Fibroblast of the conjunctiva (primary cell): ENCODE measurements around the gene SPATC1L.

Source experiments
- DNase-seq: peaks from one replicate; pipeline ENCODE4 v3.0.0-alpha.2; 2010; ENCODE audit warnings: low read depth

Gene SPATC1L

DNA sequence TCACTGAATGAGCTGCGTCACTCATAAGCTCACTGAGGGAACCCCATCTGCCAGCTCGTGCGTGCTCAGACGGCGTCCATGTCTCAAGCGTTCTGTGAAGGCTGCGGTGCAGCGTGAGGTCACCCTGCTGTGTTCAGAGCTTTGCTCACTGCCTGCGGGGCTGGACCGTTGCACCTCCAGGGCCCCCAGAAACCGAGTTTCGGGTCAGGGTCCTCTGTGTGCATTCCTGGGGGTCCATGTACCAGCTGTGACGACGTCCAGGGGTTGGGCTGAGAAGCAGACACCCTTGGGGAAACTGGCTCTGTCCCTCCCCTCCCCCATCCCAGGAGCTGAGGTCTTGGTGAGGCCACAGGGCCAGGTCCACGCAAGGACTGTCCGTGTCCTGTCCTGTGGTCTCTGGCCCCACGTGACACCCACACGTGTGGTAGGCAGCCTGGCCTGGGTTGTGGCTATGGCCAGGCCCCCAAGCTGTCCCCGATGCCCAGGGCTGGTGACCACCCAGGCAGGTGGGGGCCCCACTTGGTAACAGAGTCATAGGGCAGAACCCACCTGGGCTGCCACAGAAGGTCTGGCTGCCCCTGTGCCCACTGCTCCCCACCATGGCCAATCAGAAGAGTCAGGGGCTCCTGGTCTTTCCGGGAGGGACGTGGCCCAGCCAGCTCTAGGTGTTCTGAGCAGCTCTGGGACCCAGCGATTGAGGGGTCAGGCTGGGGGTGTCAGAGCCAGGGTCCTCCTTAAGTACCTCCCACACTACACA is 53.2 kb downstream of the SPATC1L start:
- no peak for DNase-seq

DNA sequence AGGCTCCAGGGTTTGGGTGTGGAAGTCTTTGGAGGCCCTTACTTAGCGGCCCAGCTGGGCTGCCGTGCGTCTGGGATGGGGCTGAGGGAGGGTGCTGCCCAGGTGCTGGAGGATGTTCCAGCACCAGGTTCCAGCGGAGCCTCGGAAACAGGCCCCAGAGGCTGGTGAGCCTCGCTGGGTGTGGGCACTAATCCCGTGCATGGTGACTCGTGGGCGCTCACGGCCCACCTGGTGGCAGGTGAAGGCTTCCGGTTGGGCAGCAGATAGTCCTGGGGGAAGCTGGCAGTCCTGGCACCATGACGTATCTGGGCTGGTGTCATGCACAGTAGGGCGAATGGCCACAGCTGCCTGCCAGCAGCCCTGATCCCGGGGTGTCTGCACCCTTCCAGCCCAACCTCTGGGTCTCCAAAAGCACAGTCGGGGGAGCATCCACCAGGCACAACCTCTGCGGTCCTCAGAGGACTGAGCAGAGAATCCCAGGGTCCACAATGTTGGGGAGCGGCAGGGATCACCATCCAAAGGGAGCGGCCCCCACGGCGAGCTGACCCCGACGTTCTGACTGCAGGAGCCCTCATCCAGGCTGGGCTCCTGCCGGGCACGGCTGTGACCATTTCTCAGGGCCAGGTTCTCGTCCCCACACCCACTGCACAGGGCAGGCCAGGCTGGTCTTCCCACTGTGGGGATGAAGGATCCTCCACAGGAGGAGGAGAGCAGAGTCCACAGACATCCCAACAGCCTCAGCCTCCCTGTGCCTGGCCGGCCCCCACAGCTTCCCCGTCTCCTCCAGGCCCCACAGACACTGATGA is 54.2 kb downstream of the SPATC1L start:
- DNase-seq, result no peak

DNA sequence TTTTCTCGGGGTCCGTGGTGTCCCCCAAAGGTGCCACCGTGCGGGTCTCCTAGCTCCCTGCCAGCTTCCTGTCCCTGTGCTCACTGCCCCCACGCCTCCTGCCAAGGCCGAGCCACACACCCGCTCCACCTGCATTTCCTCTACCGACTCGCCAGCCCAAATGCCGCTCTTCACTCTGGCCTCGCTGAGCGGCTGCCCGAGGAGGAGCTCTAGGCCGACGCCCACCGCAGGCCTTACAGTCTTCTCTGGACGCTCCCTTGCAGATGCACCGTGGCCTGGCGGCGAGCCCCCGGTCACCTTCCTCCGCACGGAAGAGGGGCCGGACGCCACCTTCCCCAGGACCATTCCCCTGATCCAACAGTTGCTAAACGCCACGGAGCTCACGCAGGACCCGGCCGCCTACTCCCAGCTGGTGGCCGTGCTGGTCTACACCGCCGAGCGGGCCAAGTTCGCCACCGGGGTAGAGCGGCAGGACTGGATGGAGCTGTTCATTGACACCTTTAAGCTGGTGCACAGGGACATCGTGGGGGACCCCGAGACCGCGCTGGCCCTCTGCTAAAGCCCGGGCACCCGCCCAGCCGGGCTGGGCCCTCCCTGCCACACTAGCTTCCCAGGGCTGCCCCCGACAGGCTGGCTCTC is 55.2 kb downstream of the SPATC1L start:
- no peak for DNase-seq

DNA sequence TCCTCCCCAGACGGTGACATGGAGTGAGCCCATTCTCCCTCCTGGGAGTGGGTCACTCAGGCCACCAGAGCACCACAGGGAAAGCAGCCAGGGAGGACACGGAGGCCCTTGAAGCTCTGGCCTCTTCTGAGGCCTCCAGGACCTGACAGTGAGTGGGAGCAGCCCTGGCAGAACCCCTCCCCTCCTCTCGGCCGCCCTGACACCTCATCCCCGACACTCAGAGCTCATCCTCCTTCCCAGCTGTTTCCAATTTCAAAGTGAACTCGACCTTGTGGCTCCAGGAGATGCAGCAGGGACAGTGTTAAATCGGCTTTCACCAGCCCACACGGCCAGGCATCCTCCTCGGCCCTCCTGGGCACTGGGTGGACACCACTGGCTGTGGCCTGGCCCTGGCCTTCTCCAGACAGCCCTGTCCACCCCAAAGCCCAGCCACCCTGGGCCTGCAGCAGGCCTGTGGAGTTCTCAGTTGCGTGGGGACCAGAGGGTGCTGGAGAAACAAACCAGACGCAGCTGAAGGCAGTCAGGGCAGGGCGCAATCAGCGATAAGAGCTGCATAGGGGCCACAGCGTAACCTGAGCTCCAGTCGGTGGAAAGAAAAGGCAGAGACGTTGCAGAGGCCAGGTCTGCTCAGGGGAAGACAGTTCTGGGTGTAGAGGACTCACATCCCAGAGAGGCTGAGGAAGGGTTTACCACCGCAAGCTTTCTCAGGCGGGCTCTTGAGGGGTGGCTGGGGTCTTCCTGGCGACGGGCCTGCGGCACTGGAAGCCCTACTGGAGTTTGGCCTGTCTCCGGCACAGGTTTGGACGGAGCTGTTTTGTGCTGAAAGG is 55.9 kb downstream of the SPATC1L start:
- no peak for DNase-seq

DNA sequence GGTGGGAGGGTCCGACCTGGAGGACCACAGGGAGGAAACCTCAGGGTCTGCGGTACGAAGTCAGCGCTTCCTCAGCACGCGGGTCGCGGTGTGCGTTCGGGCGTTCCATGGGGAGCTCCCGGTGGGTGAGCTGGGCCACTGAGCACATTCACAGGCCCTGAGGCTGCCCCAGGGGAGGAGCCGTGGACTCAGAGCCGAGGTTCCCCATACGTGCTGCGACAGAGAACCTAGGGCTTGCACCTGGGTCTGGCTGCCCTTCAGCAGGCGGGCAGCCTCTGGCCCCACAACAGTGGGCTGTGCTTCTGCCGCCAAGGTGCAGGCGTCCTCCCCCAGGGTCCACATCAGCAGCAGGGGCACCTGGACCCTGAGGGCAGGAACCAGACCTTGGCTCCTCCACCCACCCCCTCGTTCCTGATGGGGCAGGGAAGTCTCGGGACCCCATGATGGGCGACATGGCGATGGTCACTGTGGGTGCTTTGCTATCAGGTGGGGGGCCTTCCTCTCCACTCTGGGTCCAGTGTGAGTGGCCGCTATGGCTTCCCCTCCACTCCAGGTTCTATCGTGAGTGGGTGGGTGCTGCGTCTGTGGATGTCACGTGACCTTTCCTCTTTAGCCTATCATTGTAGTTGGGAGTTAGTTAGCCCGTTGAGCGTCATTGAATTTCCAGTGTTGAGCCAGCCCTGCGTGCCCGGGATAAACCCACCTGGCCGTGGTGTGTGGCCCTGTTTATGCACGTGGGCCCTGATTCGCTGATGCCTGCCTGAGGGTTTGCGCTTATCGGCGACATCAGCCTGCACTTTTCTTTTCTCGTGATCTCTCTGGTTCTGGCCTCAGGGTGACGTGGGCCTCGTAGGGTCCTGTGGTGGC is 56.8 kb downstream of the SPATC1L start:
- DNase-seq, result no peak

DNA sequence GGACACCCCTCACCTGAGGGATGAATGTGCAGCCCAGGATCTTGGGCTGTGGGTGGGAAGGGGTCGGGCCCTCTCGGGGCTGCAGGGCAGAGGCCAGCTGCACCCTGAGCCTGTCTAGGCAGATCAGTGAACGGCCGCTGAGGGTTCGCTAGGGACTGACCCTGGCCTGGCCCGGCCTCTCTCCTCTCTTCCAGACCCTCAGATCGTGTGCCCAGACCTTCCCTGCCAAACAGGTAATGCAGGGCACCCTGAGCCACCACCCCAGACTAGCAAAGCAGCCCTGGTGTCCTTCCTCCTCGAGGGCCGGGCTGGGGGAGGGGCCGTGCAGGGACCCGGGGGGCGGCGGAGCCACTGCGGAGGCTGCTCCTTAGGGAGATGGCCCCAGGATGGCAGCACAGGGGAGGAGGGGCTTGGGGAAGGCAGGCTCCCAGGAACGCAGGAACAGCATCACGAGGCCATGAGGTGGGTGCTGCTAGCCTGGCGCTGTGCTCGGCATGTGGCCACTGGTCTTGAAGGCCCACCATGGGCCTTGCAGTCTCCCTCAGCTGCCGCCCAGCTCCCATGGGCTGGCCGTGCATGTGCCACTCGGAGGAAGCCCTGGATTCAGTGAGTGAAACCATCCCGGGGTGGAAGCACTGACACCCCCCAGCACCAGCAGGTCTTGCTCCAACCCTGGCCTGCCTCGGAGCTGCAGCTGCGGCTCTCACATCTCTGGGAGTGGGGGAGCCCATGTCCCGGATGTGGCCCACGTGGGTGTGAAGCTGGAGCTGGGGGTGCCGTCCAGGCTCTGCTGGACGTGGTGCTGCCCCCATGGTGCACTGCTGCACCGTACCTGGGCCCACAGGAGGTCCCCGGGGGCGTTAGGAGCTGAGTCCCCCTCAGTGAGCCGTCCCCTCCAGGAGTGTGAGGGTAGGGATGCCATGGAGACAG is 57.7 kb downstream of the SPATC1L start:
- no peak for DNase-seq

DNA sequence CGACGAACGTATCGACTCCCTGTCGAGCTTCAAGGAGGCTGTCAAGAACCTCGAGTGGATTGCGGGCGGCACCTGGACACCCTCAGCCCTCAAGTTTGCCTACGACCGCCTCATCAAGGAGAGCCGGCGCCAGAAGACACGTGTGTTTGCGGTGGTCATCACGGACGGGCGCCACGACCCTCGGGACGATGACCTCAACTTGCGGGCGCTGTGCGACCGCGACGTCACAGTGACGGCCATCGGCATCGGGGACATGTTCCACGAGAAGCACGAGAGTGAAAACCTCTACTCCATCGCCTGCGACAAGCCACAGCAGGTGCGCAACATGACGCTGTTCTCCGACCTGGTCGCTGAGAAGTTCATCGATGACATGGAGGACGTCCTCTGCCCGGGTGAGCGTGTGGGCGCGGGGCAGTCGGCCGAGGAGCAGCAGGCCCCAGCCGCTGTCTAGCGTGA is 58.4 kb downstream of the SPATC1L start:
- DNase-seq, result no peak

DNA sequence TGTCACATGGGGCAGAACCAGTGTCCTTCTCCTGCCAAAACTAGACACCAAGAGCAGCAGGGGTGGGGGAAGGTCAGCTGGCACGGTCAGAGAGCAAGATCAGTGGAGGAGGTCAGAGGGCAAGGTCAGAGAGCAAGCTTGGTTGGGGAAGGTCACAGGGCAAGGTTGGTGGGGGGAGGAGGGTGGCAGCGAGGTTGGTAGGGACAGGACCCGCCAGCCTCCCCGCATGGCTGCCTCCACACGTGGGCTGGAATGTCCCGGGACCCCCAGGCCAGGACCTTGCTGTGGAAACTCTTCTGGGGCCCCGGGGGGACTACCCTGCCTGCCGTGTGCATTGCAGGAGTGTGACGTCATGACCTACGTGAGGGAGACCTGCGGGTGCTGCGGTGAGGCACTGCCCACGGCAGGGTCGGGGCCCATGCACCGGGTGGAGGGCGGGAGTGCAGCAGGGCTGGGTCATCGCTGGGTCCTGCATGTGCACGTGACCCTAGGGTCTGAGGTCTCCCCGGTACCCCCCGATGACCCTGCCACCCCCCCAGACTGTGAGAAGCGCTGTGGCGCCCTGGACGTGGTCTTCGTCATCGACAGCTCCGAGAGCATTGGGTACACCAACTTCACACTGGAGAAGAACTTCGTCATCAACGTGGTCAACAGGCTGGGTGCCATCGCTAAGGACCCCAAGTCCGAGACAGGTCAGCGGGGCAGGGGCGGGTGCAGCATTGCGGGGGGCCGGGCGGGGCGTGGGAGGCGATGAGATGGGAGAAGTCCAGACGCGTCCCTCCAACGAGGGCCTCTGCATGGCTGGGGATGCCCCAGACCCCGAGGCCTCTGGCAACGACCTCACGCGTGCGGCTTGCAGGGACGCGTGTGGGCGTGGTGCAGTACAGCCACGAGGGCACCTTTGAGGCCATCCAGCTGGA is 59.1 kb downstream of the SPATC1L start:
- no peak for DNase-seq

DNA sequence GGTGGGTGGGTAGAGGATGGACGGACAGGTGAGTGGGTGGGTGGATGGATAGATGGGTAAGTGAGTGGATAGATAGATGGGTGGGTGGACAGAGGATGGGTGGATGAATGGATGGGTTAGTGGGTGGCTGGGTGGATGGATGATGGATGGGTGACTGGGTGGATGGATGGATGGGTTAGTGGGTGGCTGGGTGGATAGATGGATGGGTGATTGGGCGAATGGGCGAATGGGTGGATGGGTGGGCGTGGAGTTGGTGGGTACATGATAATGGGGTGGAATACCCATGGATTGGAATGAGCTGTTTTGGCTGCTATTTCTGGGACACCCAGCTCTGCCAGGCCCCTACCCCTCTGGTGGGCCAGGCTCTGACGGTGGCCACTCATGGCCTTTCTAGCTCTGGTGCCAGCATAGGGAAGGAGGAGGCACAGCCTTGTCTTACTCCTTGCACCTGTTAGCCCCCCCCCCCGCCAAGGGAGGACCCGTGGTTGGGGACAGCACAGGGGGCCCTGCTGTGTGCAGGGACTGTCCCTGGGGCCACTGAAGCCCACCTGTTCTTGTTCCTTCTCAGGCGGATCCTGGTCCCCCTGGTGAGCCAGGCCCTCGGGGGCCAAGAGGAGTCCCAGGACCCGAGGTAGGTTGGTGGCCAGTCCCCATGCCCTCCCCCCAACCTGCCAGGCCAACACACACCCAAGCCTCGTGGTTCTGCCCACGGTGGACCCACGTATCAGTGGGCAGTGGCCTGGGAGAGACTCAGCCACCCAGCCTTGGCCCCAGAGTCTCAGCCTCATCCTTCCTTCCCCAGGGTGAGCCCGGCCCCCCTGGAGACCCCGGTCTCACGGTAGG is 60.0 kb downstream of the SPATC1L start:
- no peak for DNase-seq

DNA sequence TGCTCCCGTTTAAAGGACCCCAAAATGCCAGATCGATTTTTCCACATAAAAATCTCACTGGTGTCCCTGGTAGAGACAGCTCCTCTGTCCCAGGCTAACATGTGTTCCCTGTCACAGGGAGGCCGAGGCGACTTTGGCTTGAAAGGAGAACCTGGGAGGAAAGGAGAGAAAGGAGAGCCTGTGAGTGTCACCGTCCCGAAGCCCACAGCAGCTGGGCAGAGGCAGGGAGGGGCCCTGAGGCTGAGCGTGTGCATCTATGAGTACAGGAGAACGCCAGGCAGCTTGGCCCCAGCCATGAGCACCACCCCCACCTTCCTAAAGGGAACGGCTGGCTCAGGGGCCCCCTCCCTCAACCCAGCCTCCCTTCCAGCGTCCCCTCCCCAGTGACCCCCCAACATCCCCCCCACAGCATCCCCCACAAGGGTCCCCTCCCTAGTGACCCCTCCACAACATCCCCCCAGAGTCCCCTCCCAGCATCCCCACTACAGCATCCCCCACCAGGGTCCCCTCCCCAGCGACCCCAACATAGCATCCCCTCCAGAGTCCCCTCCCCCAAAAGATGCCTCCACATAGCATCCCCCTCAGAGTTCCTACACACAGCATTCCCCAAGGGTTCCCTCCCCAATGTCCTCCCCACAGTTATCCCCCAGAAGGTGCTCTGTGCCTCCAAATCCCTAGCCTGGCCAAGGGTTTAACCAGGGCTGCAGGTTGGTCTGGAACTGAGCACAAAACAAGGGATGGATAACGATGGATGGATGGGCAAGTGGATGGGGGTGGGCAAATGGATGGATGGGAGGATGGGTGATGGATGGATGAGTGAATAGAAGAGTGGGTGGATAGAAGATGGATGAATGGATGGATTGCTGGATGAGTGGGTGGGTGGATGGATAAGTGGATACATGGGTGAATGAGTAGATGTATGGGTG is 61.2 kb downstream of the SPATC1L start:
- no peak for DNase-seq

DNA sequence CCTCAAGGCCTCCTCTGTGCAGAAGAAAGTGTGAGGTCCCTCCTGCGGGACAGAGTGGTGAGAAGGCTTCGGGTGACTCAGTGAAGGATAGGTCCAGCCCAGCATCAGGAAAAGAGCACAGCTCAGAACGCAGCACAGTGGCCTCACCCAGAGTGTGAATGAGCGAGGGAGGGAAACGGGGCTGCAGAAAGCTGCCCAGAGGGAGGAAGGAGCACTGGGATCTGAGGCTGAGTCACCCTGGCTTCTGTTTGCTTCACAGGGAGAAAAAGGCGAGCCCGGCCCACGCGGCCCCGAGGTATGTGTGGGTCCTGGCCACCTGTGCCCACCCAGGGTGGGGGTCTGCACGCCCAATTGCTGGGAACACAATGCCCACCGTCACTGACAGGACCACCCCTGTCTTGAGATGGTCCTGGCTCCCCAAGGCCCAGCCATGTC is 62.0 kb downstream of the SPATC1L start:
- DNase-seq, result no peak

DNA sequence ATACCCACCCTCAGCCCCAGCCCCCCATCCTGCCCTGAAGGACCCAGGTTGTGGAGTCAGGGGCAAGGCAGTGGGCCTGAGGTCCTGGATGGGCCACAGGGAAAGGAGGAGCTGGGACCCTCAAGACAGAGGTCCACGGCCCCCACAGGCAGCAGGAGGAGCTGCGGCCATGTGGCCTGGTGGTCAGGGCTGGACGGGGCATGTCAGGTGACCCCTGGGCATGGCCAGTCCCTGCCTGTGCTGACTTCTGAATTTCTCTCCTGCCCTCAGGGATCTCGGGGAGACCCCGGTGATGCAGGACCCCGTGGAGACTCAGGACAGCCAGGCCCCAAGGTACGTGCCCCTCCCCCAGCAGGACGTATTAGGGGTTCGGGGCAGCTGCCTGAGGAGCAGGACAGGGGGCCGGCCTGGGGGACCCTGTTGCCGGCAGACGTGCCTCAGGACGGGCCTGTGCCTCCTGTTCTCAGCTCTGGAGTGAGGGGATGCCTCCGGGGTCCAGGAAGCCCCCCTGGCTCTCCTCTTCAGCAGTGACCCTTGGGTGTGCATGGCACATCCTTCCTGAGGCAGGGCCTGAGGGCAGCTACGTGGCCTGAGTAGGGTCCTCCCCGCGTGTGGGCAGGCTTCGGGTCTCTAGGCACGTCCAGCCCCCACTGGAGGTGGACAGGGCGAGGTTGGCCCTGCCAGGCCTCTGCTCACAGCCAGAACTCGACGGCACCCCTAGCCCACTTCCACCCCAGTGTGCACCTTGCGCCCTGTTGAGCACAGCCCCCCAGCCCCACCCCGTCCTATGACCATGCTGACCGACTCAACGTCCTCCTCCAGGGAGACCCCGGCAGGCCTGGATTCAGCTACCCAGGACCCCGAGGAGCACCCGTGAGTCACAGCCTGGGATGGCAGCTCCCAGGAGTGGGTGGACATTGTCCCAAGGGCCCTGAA is 62.7 kb downstream of the SPATC1L start:
- DNase-seq, result no peak

DNA sequence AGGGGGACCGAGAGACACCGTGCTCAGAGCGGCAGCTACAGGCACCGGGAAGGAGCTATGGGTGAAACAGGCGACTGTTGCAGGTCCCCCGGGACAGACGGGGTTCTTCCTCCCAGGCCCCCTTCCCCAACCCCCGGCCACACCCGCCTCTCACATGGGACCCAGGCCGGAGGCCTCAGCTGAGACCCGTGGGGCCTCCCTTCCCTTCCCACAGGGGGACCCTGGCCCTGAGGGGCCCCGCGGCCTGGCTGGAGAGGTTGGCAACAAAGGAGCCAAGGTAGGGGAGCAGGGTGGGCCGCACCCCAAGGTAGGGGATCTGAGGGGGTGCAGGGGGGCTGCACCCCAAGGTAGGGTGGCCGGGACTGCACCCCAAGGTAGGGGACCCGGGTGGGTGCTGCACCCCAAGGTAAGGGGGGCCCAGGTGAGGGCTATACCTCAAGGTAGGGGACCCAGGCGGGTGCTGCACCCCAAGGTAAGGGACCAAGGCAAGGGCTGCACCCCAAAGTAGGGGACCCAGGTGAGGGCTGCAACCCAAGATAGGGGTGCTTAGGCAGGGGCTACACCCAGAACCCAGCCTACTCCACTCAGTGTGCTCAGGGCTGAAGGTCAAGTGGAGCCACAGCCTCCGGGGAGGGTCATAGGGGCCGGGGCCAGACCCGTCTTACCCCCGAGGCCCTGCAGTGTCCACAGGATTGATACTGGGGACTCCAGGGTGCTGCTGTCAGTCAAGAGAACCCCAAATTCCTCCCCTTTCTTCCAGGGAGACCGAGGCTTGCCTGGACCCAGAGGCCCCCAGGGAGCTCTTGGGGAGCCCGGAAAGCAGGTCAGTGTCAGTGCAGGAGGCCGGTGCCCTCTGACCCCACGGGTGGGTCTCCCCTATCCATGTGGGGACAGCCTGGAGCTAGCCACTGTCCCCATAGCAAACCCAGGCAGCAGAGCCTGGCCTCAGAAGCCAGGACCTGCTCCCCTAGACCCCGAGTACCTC is 63.7 kb downstream of the SPATC1L start:
- no peak for DNase-seq

DNA sequence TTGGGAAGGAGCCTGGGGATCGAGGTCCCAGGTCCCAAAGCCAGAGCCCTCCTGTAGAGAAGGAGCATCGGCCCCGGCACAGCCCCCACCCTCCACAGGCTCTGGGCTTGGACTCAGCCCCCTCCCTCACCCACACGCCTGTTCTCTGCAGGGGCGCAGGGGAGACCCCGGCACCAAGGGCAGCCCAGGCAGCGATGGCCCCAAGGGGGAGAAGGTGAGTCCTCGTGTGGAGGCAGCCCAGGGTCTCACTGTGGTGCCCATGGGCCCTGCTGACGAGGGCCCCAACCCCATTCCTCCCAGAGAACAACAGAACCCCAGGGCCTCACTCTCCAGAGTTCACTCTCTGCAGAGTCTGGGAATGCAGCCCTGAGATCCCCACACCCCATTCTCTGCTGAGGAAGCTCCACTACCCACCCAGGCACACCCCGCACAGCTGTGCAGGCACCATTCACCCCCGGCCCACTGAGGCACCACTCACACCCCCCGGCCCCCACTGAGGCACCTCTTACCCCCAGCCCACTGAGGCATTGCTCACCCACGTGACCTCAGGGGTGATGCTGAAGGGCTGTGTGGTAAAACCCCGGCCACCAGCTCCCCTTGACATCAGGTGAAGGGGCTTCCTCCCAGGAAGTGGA is 64.5 kb downstream of the SPATC1L start:
- no peak for DNase-seq
